IPS-NIHi7 (cell line): ENCODE measurements around the gene EIF4G3.
"Not testable (repeated sequence)": the region's sequence is repeated elsewhere in the genome, so short reads cannot be mapped to it uniquely, and the experiment has no call there.

Source experiments
- DNase-seq: peaks from one replicate; pipeline ENCODE4 v3.0.0; 2012; ENCODE audit warnings: mixed read lengths; ENCODE audit errors: extremely low spot score

The EIF4G3 gene

DNA sequence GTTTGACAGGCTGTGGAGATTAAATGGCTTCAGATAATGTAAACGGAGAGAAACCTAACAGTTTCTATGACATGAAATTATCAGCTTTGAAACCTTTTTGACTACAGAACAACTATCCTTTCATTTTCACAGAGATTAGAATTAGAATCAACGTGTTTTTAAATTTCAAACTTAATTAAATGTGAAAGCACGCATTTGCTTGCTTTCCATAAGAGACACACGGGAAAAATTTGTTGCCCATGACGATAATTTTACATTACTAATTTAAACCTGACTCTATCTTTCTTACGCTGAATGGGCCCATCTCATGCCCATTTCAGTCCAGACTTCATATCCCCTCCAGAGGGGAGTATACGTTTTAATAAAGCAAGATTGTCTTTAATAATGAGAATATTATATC, 297.9 kb downstream of the EIF4G3 start:
- no peak for DNase-seq

DNA sequence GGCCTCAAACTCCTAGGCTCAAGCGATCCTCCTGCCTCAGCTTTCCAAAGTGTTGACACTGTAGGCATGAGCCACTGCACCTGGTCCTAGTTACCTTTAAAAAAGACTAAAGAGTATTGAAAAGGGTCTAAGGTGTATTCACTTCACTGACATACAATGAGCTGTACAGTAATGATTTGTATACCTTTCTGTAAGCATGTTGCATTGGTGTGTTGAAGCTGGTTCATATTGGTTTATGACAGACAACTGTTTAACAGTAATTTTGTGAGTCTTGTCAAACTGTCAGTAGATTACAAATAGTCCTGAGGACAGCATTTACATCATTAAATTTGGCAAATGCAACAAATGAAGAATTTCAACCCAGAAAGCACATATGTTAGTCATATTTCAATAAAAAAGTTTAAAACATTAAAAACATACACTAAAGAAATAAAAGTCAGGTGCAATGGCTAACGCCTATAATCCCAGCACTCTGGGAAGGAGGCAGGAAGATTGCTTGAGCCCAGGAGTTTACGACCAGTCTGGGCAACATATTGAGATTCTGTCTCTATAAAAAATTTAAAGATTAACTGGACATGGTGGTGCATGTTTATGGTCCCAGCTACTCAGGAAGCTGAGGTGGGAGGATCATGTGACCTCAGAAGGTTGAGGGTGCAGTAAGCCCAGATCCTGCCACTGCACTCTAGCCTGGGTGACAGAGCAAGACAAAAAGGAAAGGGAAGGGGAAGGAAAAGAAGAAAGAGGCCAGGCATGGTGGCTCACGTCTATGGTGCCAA, 301.3 kb downstream of the EIF4G3 start:
- DNase-seq = no peak

DNA sequence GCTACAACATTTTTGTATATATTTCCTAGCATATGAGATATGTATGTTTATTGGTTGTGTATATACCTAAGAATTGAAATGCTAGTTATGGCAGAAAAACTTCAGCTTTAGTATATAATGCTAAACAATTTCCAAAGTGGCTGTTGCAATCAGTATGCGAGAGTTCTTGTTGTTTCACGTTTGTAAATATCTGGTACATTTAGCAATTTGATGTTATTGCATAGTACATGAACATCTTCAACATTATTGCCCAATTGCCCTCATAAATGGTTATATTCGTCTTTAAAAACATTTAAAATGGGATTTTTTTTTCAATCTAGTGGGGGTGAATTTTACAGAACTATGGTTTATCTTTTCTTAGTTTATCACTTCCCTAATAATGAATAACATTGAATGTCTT, 303.4 kb downstream of the EIF4G3 start:
- no peak for DNase-seq

DNA sequence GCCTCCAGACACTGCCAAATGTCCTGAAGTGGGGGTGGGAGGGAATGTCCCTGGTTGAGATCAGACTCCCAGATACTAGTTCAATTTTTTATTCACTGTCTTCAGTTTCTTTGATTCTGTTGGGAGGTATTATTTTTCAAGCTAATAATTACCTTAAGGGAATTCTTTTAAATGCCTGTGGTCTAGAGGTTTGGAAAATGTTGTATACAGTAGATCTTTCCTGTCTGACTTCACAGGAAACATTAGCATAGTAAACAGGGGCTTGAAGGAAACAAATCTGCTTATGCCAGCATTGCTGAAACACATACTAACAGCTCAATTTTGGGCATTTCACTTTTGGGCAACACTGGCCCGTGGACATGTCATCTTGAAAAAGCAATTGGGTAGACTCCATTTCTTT, 305.3 kb downstream of the EIF4G3 start:
- DNase-seq = no peak

DNA sequence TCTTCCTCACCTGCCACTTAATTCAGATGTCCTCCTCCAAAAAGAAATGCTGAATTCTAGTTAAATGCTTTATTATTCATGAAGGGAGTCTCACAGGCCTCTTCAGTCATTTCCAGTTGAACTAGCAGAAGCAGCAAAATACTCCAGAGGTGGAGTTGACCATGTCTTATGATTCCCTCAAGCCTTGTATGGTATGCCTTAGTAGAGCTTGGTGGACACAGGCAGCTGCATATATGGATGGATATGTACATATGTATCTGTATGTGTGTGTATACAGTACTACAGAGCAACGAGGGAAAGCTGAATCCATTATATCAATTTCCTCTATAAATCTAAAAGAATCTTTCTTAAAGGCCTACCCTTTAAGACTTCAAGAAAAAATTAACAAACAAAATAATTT, 306.0 kb downstream of the EIF4G3 start:
- no peak for DNase-seq

DNA sequence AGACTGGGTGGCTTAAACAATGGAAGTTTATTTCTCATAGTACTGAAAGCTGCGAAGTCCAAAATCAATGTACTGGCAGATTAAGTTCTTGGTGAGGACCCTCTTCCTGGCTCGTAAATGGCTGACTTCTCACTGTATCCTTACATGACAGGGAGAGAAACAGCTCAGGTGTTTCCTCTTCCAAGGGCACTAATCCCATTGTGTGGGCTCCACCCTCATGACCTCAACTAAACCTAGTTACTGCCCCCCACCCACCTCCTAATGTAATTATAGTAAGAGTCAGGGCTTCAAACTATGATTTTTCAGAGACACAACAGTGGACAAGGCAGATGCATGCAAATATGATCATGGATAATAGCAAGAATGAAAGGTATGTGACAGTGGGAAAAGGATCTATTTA, 308.4 kb downstream of the EIF4G3 start:
- DNase-seq = no peak

DNA sequence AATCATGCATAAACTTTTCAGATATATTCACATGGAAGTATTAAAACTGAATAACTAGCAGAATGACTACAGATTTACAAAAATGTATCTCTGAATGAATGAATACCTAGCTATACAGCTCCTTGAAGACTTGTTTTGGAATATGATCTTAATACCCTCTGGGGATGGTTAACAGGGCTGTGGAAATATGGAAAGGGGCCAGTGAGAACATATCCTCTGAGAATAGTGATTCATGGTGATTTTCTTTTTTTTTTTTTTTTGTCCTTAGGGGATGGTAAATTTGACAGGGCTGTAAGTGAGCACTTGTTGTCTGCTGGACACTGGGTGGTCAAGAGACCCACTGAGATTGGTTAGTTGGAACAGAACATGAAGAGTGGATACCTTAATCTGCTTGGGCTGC, 308.9 kb downstream of the EIF4G3 start:
- no peak for DNase-seq

DNA sequence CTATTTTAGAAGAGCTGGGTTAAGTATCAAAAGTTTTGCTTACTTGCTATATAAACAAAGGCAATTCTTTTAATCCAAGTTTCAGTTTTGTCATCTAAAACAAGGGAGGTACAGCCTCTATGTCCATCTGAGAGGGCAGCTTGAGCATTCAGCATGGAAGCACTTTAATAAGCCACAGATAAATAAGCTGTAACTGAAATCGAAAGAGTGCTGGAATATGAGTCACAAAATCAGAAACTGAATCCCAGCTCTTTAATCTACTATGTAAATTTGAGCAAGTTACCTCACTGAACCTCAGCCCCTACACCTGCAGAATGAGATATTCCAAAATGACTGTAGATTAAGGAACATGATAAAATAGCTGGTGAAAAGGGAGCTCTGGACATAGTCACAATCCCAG, 309.6 kb downstream of the EIF4G3 start:
- DNase-seq = no peak

DNA sequence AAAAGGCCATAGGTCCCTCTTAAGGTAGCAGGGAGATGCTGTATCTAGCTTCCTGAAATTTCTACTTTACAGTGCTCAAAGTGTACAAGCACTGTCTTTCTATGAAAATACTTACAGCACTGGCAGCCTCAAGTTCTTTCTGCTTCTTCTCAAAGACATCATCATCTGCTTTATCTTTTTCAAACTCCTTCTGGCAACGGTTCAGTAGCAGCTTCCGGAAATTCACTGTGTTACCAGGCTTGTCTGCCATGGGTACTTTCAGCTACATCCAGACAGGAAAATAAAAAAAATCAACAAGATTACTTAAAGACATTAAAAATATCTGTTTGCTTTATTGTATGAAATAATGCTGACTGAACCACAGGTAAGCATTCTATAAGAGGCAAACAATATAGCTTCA, 311.7 kb downstream of the EIF4G3 start:
- no peak for DNase-seq

DNA sequence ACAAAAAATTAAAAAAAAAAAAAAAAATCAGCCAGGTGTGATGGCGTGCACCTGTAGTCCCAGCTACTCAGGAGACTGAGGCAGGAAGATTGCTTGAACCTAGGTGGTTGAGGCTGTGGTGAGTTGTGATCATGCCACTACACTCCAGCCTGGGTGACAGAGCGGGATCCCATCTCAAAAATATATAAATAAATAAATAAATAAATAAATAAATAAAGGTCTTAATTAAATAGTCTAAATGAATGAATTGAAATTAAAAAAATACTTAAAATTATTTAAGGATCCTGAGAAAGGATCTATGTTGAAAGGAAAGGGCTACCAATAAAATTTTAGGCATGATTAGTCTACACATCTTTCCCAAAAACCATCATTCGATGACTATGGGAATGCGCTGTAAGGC, 322.2 kb downstream of the EIF4G3 start:
- DNase-seq = no peak

DNA sequence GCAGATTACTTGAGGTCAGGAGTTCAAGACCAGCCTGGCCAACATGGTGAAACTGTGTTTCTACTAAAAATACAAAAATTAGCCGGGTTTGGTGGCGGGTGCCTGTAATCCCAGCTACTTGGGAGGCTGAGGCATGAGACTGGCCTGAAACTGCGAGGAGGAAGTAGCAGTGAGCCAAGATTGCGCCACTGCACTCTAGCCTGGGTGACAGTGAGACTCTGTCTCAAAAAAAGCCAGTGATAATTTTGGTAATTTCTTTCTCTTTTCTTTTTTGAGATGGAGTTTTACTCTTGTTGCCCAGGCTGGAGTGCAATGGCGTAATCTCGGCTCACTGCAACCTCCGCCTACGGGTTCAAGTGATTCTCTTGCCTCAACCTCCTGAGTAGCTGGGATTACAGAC, 324.9 kb downstream of the EIF4G3 start:
- not testable (repeated sequence) for DNase-seq

DNA sequence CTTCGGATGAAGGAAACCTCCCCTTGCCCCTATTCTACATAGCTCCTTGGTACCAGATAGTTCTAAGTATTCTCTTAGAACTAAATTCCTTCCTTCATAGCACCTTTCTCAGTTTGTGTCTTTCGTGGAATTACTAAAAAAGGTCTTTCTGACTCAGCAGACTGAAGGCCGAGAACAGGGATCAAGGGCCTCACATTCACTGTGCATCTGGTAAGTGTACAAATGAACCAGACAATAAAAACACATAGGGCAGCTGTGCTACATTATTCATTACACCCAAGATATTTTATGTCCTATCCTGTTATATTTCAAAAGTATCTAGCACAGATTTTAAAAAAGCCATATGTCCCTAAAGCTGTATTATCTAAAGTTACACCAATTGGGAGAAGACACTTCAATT, 326.7 kb downstream of the EIF4G3 start:
- DNase-seq = no peak

DNA sequence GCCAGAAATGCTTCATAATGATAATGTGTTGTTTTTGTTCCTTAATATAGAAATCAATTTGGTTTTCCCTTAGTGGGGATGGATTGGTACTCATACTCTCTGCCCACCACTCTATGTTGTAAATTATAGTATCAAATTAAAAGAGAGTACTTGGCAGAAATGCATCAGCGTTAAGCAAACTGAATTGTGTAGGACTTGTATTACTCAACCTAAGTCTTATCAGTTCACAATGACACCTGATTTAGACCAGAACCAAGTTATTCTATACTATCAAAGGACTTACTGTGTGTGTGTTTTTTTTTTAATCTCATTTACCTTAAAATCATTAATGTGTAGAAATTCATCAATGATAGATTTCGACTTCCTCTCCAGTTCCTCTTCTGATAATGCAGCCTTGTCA, 327.6 kb downstream of the EIF4G3 start:
- no peak for DNase-seq

DNA sequence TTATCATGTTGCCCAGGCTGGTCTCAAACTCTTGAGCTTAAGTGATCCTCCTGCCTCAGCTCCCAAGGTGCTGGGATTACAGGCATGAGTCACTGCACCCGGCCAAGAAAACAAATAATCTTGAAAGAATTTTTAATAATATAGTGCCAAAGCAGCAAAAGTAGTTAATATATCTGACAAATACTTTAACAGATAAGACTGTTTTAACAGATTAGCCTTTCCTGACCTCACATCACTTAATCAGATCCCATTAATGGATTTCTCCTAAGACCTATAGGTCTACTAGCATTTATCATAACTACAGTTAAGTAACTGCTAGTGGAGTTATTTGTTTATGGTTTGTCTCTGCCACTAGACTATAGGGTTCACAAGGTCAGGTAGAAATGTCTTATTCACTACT, 328.5 kb downstream of the EIF4G3 start:
- DNase-seq = no peak

DNA sequence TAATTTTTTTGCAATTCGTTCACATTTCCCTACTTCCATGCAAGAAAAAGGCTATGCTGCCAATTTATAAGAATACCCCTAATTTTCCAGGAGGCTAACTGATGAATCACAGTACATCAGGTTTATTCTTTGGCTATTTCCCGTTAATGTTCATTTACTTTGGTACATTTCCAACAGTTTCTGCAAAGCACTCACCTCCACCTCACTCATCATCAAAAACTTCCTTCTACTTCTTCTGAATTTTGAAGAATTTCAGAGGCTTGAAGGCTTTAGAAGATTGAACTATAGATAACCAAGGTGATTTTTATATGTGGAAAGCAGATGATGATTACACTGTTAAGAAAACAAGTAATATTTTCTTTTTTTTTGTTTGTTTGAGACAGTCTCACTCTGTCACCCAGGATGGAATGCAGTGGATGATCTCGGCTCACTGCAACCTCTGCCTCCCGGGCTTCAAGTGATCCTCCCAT, 329.1 kb downstream of the EIF4G3 start:
- DNase-seq = no peak

DNA sequence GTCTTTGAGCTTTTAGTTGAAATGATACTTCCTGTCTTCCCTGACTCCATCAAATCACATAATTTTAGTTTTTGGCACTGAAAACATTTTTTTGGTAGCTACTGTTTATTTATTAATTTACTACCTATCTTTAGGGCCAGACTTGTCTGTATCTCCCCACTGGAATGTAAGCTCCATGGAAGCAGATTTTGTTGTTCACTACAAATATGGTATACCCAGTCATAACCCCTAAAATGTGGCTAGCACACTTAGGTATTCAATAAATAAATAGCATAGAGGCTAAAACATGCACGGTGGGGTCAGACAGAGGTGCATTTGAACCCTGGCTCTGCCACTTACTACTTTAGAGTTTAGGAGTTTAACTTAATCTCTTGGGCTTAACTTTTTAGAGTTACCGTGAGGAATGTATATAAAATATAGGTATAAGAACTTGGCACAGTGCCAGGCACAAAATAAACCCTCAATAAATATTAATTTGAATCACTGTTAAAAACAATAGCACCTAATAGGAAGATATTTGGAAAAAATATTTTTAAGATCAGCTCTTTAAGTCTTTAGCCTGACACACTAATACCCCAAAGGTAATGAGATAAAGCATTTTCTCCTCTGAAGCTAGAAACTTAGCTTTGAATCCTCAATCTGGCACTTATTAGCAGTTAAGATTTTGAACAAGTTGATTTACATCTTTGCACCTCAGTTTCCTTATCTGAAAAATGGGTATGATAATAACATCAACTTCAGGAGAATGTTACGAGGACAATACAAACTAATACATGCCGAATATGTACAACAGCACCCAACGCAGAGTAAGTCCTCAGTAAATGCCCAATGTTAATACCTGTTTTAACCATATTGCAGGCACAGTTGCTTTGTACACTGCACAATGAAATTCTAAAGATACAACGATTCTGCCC, 330.0 kb downstream of the EIF4G3 start:
- no peak for DNase-seq

DNA sequence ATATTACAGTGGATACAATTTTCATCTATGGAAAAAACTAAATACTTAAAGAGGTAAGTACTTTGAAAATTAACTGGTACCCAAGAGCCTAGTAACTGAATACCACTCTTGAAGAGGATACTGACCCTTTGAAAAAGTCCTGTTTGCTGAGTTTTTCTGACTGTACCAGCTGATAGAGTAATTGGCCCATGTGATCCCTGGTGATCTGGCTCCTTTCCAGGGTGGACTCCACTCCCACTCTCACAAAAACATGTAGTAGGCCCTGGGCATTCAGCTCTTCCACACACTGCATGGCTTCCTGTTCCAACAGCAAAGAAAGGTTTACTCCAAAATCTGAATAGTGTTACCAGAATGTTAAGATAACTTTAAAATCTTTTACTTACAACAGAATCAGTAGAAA, 336.0 kb downstream of the EIF4G3 start:
- no peak for DNase-seq

DNA sequence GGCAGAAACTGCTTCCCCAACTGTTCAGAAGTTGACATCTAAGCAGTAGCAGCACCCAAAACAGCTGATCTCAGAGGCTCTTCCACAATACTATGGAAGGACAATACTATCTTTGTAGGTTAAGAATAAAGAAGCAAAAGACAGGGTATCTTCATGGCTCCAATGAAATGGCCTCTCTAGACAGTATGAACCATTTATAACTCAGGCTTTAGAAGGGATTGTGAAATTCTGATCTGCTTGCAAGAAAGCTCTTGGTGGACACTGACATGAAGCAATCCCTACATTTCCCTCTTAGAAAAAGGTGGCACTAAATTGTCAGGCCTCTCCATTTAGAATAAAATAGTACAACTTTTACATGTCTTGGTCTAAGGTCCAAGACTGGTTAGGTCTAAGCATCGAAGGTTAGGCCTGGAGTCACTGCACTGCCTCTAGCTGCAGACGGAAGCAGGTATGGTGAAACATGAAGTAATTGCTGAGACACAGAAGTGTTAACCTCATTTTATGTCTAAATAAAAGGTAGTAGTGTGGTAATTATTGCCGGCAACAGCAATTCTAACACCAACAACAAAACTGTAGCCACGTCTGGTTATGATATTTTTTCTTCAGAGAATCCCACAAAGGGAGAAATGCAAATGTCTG, 339.0 kb downstream of the EIF4G3 start:
- DNase-seq = no peak

DNA sequence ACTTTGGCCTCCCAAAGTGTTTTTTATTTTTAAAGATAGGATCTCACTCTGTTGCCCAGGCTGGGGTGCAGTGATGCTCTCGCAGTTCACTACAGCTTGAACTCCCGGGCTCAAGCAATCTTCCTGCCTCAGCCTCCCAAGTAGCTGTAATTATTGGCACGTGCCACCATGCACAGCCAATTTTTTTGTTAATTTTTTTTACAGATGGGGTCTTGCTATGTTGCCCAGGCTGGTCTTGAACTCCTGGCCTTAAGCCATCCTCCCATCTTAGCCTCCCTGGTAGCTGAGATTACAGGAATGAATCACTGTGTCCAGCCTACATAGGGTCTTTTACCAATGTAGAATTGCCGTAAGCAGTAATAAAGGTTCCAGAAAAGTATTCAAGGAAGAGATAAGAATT, 340.5 kb downstream of the EIF4G3 start:
- no peak for DNase-seq

DNA sequence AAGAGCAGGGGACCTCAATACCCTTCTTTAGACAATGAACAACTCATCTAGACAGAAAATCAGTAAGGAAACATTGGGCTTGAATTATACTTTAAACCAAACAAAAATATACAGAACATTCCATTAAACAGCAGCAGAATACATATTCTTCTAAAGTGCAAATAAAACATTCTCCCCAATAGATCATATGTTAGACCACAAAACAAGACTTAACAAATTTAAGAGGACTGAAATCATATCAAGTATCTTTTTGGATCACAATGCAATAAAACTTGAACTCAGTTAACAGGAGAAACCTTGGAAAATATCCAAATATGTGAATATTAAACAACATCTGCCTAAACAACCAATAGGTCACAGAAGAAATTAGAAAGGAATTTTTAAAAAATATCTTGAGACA, 341.9 kb downstream of the EIF4G3 start:
- no peak for DNase-seq

DNA sequence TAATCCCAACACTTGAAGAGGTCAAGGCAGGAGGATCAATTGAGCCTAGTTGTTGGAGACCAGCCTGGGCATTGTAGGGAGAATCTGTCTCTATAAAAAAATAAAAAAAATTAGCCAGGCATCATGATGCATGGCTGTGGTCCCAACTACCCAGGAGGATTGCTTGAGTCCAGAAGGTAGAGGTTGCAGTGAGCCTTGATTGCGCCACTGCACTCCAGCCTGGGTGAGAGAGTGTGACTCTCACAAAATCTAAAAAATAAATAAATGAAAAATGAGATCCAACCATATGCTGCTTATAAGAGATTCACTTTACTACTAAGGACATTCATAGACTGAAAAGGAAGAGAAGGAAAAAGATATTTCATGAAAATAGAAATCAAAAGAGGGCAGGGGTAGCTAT, 342.5 kb downstream of the EIF4G3 start:
- no peak for DNase-seq

DNA sequence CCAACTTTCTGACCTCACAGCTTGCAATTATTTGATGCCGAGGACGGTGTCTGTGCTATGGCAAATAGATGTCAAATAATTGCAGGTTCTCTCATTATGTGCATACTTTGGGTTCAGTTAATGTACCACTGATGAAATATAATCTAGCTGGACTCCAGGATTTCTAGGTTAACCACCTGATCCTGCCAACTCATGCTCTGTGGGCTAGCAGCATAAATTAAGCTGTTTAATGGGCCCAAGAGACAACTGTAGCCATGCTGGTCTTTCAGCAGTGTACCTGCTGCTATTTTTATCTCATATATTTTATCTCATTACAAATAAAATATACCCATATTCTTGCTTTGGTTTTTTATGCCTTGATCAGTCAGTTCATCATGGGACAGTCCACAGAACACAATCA, 346.3 kb downstream of the EIF4G3 start:
- no peak for DNase-seq

DNA sequence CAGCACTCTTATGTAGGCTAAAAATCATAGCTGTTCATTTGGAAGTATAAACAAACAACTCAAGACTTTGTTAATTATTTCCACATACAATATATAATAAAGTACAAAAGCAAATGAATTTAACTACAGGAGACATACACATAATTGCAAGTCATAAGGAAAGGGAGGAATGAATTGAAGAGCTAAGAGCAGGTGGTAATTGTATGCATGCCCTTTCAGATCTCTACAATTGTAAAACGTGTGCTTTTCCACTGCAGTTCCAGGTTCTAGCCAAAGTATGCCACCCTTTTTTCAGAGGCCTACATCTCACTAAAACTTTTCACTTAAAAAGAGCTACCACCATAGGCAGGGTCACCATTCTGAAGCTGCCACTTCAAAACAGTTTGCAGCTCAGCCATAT, 346.8 kb downstream of the EIF4G3 start:
- DNase-seq = no peak
